Pancreas (tissue), 10 donors: Measurements from ENCODE around the gene LINC00632. TPM values are rescaled to one million over a fixed set of nuclear protein-coding genes. Genes with fewer than 3 reads are reported as not detected.

Experiments
- ATAC-seq, 4 donors: fragments of 200-7000 bp; cut with Tn5 transposase; one replicate each; pipeline versions ENCODE4 v1.8.0 to v1.9.1; 2020; ENCODE audit warnings: mild to moderate bottlenecking in 4 of 4, moderate library complexity in 4 of 4
- DNase-seq, 6 donors: peaks; one replicate each; pipeline ENCODE4 v3.0.0-alpha.2; 2020
- FAIRE-seq: peaks from 2 replicates; lab custom pipeline; 2012; peaks lifted over from hg19 to GRCh38; lab: Jason Lieb, UNC
- H3K27ac ChIP-seq, 4 donors: fragments of 200-600 bp; sonication (generic); 1 replicate in 3 of 4; 2 replicates in 1 of 4; pipeline versions ENCODE4 v1.5.0 to v1.8.0; 2020
- H3K27me3 ChIP-seq, 4 donors: fragments of 200-600 bp; one replicate each; pipeline ENCODE4 v1.8.0; 2021
- H3K36me3 ChIP-seq, 3 donors: fragments of 200-600 bp; sonication (generic) in 1 of 3; one replicate each; pipeline versions ENCODE4 v1.5.0 to v1.8.0; 2020 to 2021
- H3K4me1 ChIP-seq, 3 donors: fragments of 200-600 bp; one replicate each; pipeline ENCODE4 v1.8.0; 2021
- H3K4me3 ChIP-seq, 4 donors: fragments of 200-600 bp; sonication (generic) in 2 of 4; one replicate each; pipeline versions ENCODE4 v1.5.0 to v1.8.0; 2020 to 2021
- H3K9me3 ChIP-seq, 4 donors: fragments of 200-600 bp; one replicate each; pipeline ENCODE4 v1.8.0; 2021
- CTCF ChIP-seq, 4 donors: fragments of 200-600 bp; sonication (generic) in 3 of 4; IDR thresholded peaks; one replicate each; pipeline versions ENCODE4 v1.5.0 to v1.8.0; 2021; ENCODE audit warnings: antibody characterized with exemption in 4 of 4
- WGBS, 2 donors: extraction: QIAGEN DNeasy Blood & Tissue Kit; methylation state at CpG; one replicate each; pipeline ENCODE4 v1.1.7; 2013; 5-methylcytosine and 5-hydroxymethylcytosine counted together
- intact Hi-C, 3 donors: fragments of 100-400 bp; cut with DNase I; formaldehyde crosslinking; loops; one replicate each; pipeline versions ENCODE4 v1.11.1 to v1.14.2; 2022
- polyA plus RNA-seq, 2 donors: library from polyadenylated mRNA; stranded (reverse); fragments of 200-250 nt; gene quantifications; one replicate each; pipeline ENCODE4 v1.2.3, GENCODE V29; 2013
- total RNA-seq, 6 donors: library from RNA; stranded (reverse); fragmentation: NEBNext Ultra II Directional in 4 of 6; extraction: Animal tissue kit (Norgen Biotek cat#: 25700) in 4 of 6; gene quantifications; one replicate each; pipeline versions ENCODE4 v1.2.1 to v1.2.4, GENCODE V29; 2021 to 2023
- donor health status: healthy with polysubstance abuse.
- donor health status: DM: no; HTN: no; CAD: no; lungs with moderate emphysema.
- donor health status: DM: no; HTN: no; CAD: no.
- donor health status: control.
- donor health status: control.
- donor health status: Bipolar disorder and iron deficiency.
- donor health status: DM: yes; HTN: yes; CAD: no.
- donor health status: DM: no; HTN: no; CAD: no.
- donor health status: DM: no; HTN: no; CAD: no.
- donor health status: DM: yes; HTN: yes; CAD: no.

Gene LINC00632
- total and polyA plus RNA-seq, 8 donors: 0.47 to 221 (median 75.0) TPM

GRCh38 chrX:140724309-140724708 is 14.8 kb downstream of the LINC00632 start:
- Histone ChIP-seq H3K27ac (no peak overlapping the region), H3K27me3 (no peaks in the 10 kb centered on the region), H3K9me3 (no peaks in the 10 kb centered on the region), H3K4me1 (no peaks in the 10 kb centered on the region), H3K36me3 (no peaks in the 10 kb centered on the region), H3K4me3 (no peak overlapping the region)
- no peak for DNase-seq
- WGBS, 2 donors: 76 to 79% methylated on average over 3 of the region's 3 CpGs
- no peak for FAIRE-seq
- intact Hi-C loops: no loop called here
- no peak for ATAC-seq
- TF ChIP-seq CTCF (IDR thresholded peaks at IDR 0.05): no peak

GRCh38 chrX:140724736-140725135 is 15.2 kb downstream of the LINC00632 start:
- H3K36me3 ChIP-seq: no peaks in the 10 kb centered on the region
- FAIRE-seq: no peak
- no peak for ATAC-seq
- WGBS, 2 donors: 54 to 61% methylated on average over 3 of the region's 3 CpGs
- no peaks in the 10 kb centered on the region for H3K27me3 ChIP-seq
- intact Hi-C loops: no loop called here
- H3K4me3 ChIP-seq: no peak overlapping the region
- H3K9me3 ChIP-seq: no peaks in the 10 kb centered on the region
- no peak for DNase-seq
- TF ChIP-seq CTCF (IDR thresholded peaks at IDR 0.05): no peak
- no peaks in the 10 kb centered on the region for H3K4me1 ChIP-seq
- H3K27ac ChIP-seq: no peak overlapping the region

- no peak overlapping the region for H3K27ac ChIP-seq
- H3K9me3 ChIP-seq: no peaks in the 10 kb centered on the region
- no peaks in the 10 kb centered on the region for H3K4me1 ChIP-seq
- FAIRE-seq (no peak), DNase-seq (no peak), ATAC-seq (no peak)
- no peaks in the 10 kb centered on the region for H3K36me3 ChIP-seq
- intact Hi-C loops: no loop called here
- H3K4me3 ChIP-seq: no peak overlapping the region
- 84 to 86% methylated on average over 4 of the region's 4 CpGs for WGBS, 2 donors
- no peak for TF ChIP-seq CTCF (IDR thresholded peaks at IDR 0.05)
- no peaks in the 10 kb centered on the region for H3K27me3 ChIP-seq
Measured at GRCh38 chrX:140725500-140725899, 15.9 kb downstream of the LINC00632 start.

- peak; percentile 97 for FAIRE-seq
- ATAC-seq: peak in 3 of 4 donors; percentile 84 to 91 (median 87)
Measured at GRCh38 chrX:140733766-140734342, 24.3 kb downstream of the LINC00632 start.

More at GRCh38 chrX:140733766-140734342, 24.3 kb downstream of the LINC00632 start:
- intact Hi-C loops: no loop called here
- peak; percentile 46 to 70 (median 64) for TF ChIP-seq CTCF (IDR thresholded peaks at IDR 0.05)
- Histone ChIP-seq H3K27me3 (peaks cover 0 to 32% (median 7%) of the 10 kb centered on the region in 4 donors), H3K36me3 (no peaks in the 10 kb centered on the region), H3K27ac (no peak overlapping the region), H3K9me3 (no peaks in the 10 kb centered on the region), H3K4me3 (no peak overlapping the region), H3K4me1 (no peaks in the 10 kb centered on the region)
- peak in 2 of 6 donors; percentile 20 to 25 for DNase-seq
- 17 to 18% methylated on average over 10 of the region's 10 CpGs for WGBS, 2 donors
